ENCODE results near the gene MTARC2.
A peak's percentile ranks its signal among the peaks of the same experiment; 100 is the strongest.

The MTARC2 gene

DNA sequence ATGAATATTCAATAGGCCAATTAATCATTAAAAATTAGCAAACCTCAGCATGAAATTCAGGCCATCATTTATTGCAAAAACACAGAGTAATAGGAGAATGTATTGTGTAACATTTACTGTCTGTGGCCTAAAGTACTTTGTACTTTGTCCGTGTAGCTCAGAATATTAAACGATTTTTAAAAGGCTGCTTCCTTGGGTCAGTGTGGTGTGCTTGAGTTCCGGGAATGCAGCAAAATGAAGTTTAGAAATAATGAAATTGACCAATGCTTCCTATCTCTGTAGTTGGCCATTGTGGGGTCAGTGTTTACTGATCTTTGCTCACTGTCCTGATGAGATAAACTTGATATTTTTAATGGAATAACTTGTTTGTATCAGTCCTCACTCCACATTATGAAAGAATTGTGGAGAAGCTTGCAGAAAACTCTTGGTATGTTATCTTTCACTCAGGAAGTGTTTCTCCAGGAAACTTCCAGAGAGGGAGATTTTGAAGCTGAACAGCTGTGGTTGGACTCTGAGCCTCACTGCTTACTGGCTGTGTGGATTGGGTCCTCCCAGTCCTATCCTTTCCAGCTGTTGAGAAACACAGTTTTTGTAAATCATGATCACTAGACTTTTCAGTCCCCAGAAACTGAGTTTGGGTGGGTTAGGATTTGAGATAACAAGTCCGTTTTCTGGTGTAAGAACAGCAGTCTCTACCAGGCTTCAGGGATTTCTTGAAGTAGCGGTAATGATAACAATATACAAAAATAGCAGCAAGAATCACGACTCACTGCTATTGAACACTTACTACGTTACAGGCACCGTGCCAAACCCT, 19.4 kb downstream of the MTARC2 start:
- H2AK5ac ChIP-seq (ENCODE audit: low read length), result no peak overlapping the region

DNA sequence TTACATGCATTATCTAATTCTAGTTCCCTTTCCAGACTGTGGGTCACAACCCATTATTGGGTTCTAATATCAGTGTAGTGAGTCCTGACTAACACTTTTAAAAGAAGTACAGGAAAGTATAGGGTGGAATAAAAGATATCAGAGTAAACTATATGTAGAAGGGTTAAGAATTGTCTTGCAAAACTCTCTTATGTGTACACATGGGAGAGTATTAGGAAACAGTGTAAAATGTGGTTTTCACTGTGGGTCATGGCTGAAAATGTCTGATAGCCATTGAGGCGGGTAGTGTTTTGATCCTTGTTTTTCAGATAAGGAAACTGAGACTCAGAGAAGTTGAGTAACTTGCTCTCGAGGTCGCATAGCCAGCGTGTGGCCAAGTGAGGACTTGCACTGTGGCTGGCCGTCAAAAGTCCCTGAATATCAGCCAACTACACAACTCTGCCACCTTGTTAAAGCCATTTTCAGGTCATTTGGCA, 20.0 kb downstream of the MTARC2 start:
- H2AK5ac ChIP-seq (ENCODE audit: low read length), result no peak overlapping the region
- H4K8ac ChIP-seq (ENCODE audit: low read depth, low read length), result no peak overlapping the region
- peak overlapping the region; percentile 11 for H3K27ac ChIP-seq (ENCODE audit: low read depth, low read length)
- H3K14ac ChIP-seq (ENCODE audit: low read length), result no peak overlapping the region
- H4K12ac ChIP-seq (ENCODE audit: low read depth, low read length), result no peak overlapping the region
- no peaks in the 10 kb centered on the region for H3K9me3 ChIP-seq (ENCODE audit: insufficient read depth, low read depth, low read length)
- H3K79me1 ChIP-seq (ENCODE audit: low read length), result no peaks in the 10 kb centered on the region
- H3K4me3 ChIP-seq (ENCODE audit: low read depth, low read length), result no peak overlapping the region
- H3K23ac ChIP-seq (ENCODE audit: low read length), result no peak overlapping the region
- H2AFZ ChIP-seq (ENCODE audit: insufficient read depth, low read length, poor library complexity), result no peak overlapping the region
- H3K18ac ChIP-seq (ENCODE audit: low read length), result no peak overlapping the region
- no peak overlapping the region for H4K91ac ChIP-seq (ENCODE audit: low read depth, low read length)
- peaks cover 0 to 9% of the 10 kb centered on the region in 2 experiments for H3K4me1 ChIP-seq (ENCODE audit: control insufficient read depth in 1 of 2, insufficient read depth in 2 of 2, low read length in 2 of 2)
- H3K4me2 ChIP-seq (ENCODE audit: low read length), result no peak overlapping the region
- H3K27me3 ChIP-seq (ENCODE audit: insufficient read depth, low read length), result no peaks in the 10 kb centered on the region
- H2BK12ac ChIP-seq (ENCODE audit: low read length), result no peak overlapping the region
- WGBS (ENCODE audit: extremely low coverage, insufficient coverage, insufficient read length), result no CpG with 5 or more reads among the region's 5 CpGs
- peak; percentile 60 to 87 for DNase-seq
- H3K36me3 ChIP-seq (ENCODE audit: control insufficient read depth in 1 of 2, insufficient read depth in 2 of 2, low read length in 2 of 2), result no peaks in the 10 kb centered on the region
- no peak overlapping the region for H2BK120ac ChIP-seq (ENCODE audit: insufficient read depth, low read length, poor library complexity)
- no peaks in the 10 kb centered on the region for H3K79me2 ChIP-seq (ENCODE audit: control insufficient read depth, insufficient read depth, low read length, poor library complexity)
- H2BK5ac ChIP-seq (ENCODE audit: low read depth, low read length, poor library complexity), result no peak overlapping the region
- H3K4ac ChIP-seq (ENCODE audit: low read depth, low read length), result no peak overlapping the region
- H3K9ac ChIP-seq (ENCODE audit: low read length), result no peak overlapping the region

More for the DNA sequence above, 19.4 kb downstream of the MTARC2 start:
- no peak overlapping the region for H3K9ac ChIP-seq (ENCODE audit: low read length)
- H3K4ac ChIP-seq (ENCODE audit: low read depth, low read length), result no peak overlapping the region
- no peaks in the 10 kb centered on the region for H3K27me3 ChIP-seq (ENCODE audit: insufficient read depth, low read length)
- peak; percentile 33 to 78 for DNase-seq
- H3K79me2 ChIP-seq (ENCODE audit: control insufficient read depth, insufficient read depth, low read length, poor library complexity), result no peaks in the 10 kb centered on the region
- peaks cover 0 to 9% of the 10 kb centered on the region in 2 experiments for H3K4me1 ChIP-seq (ENCODE audit: control insufficient read depth in 1 of 2, insufficient read depth in 2 of 2, low read length in 2 of 2)
- no peak overlapping the region for H4K91ac ChIP-seq (ENCODE audit: low read depth, low read length)
- H4K12ac ChIP-seq (ENCODE audit: low read depth, low read length), result no peak overlapping the region
- H3K9me3 ChIP-seq (ENCODE audit: insufficient read depth, low read depth, low read length), result no peaks in the 10 kb centered on the region
- H3K79me1 ChIP-seq (ENCODE audit: low read length), result no peaks in the 10 kb centered on the region
- H2BK12ac ChIP-seq (ENCODE audit: low read length), result no peak overlapping the region
- H3K18ac ChIP-seq (ENCODE audit: low read length), result no peak overlapping the region
- no peak overlapping the region for H4K8ac ChIP-seq (ENCODE audit: low read depth, low read length)
- H2AFZ ChIP-seq (ENCODE audit: insufficient read depth, low read length, poor library complexity), result no peak overlapping the region
- WGBS (ENCODE audit: extremely low coverage, insufficient coverage, insufficient read length), result no CpG with 5 or more reads among the region's 8 CpGs
- H3K4me2 ChIP-seq (ENCODE audit: low read length), result no peak overlapping the region
- H2BK5ac ChIP-seq (ENCODE audit: low read depth, low read length, poor library complexity), result no peak overlapping the region
- no peak overlapping the region for H2BK120ac ChIP-seq (ENCODE audit: insufficient read depth, low read length, poor library complexity)
- no peak overlapping the region for H3K4me3 ChIP-seq (ENCODE audit: low read depth, low read length)
- peak overlapping the region; percentile 34 for H3K27ac ChIP-seq (ENCODE audit: low read depth, low read length)
- no peak overlapping the region for H3K14ac ChIP-seq (ENCODE audit: low read length)
- H3K36me3 ChIP-seq (ENCODE audit: control insufficient read depth in 1 of 2, insufficient read depth in 2 of 2, low read length in 2 of 2), result peaks cover 3% of the 10 kb centered on the region in 2 experiments
- H3K23ac ChIP-seq (ENCODE audit: low read length), result no peak overlapping the region

DNA sequence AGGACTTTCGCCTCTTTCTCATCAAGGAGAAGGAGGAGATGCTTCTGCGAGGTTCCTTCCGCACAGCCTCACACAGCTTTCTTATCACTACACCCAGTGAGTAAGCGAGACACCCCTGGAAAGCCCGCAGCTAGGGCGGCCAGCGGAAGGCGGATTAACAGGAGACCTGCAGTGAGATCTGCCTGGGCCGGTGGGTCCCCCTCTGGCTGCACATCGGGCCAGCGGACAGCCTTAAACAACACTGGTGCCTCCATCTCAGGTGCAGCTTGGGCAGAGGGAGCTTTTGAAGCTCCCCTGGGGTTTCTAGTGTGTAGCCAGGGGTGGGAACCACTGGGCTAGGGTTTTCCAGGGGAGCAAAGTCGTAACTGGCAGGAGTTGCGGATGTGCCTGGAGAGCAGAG, 21.1 kb downstream of the MTARC2 start:
- no CpG with 5 or more reads among the region's 13 CpGs for WGBS (ENCODE audit: extremely low coverage, insufficient coverage, insufficient read length)
- Histone ChIP-seq H3K79me2 (ENCODE audit: control insufficient read depth, insufficient read depth, low read length, poor library complexity) (no peaks in the 10 kb centered on the region), H3K9me3 (ENCODE audit: insufficient read depth, low read depth, low read length) (no peaks in the 10 kb centered on the region), H2AK5ac (ENCODE audit: low read length) (no peak overlapping the region), H2BK5ac (ENCODE audit: low read depth, low read length, poor library complexity) (no peak overlapping the region), H2AFZ (ENCODE audit: insufficient read depth, low read length, poor library complexity) (no peak overlapping the region), H3K4me1 (ENCODE audit: control insufficient read depth in 1 of 2, insufficient read depth in 2 of 2, low read length in 2 of 2) (peaks cover 0 to 9% of the 10 kb centered on the region in 2 experiments), H3K4me3 (ENCODE audit: low read depth, low read length) (no peak overlapping the region), H3K14ac (ENCODE audit: low read length) (peak overlapping the region; percentile 1), H2BK12ac (ENCODE audit: low read length) (no peak overlapping the region), H3K79me1 (ENCODE audit: low read length) (no peaks in the 10 kb centered on the region), H4K8ac (ENCODE audit: low read depth, low read length) (no peak overlapping the region), H3K36me3 (ENCODE audit: control insufficient read depth in 1 of 2, insufficient read depth in 2 of 2, low read length in 2 of 2) (no peaks in the 10 kb centered on the region), H3K27ac (ENCODE audit: low read depth, low read length) (no peak overlapping the region), H3K4ac (ENCODE audit: low read depth, low read length) (no peak overlapping the region), H3K23ac (ENCODE audit: low read length) (no peak overlapping the region), H3K27me3 (ENCODE audit: insufficient read depth, low read length) (no peaks in the 10 kb centered on the region), H4K91ac (ENCODE audit: low read depth, low read length) (peak overlapping the region; percentile 2), H4K12ac (ENCODE audit: low read depth, low read length) (no peak overlapping the region), H3K4me2 (ENCODE audit: low read length) (no peak overlapping the region), H3K18ac (ENCODE audit: low read length) (no peak overlapping the region), H3K9ac (ENCODE audit: low read length) (no peak overlapping the region), H2BK120ac (ENCODE audit: insufficient read depth, low read length, poor library complexity) (peak overlapping the region; percentile 66)
- peak in 1 of 2 donors; percentile 52 for DNase-seq

DNA sequence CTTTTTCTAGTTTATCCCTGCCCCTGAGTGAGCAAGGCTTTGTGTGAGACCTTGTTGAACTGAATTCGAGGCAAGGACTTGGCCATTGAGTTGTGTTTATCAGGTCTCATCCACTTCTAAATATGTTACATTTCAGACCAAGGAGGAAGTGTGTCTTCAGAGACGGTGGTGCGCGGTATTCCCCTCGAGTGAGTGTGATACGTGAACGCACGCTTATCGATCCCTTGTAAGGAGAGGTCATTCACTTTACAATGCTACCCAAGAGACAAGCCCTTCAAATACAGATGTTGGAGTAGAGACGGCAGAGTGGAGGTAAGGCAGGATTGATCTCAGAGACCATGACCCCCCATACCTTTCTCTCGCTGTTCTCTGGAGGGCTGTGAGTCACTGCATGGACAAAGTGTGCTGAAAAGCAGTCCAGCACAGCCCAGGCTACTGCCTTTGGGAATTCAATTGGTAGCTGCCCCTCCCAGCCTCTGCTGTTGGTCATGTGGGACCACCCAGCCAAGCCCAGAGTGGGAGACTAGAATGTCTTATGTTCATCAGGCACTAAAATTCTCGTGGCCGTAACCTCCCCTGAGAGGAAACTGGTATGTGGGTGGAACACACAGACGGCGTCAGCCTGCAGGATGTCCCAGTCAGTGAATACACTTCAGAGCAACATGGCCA, 22.3 kb downstream of the MTARC2 start:
- no peak overlapping the region for H2AK5ac ChIP-seq (ENCODE audit: low read length)
- no peak overlapping the region for H2AFZ ChIP-seq (ENCODE audit: insufficient read depth, low read length, poor library complexity)
- H4K91ac ChIP-seq (ENCODE audit: low read depth, low read length), result peak overlapping the region; percentile 19
- no peak overlapping the region for H3K18ac ChIP-seq (ENCODE audit: low read length)
- H3K79me2 ChIP-seq (ENCODE audit: control insufficient read depth, insufficient read depth, low read length, poor library complexity), result no peaks in the 10 kb centered on the region
- no peak overlapping the region for H2BK120ac ChIP-seq (ENCODE audit: insufficient read depth, low read length, poor library complexity)
- H3K27ac ChIP-seq (ENCODE audit: low read depth, low read length), result no peak overlapping the region
- no peak overlapping the region for H3K14ac ChIP-seq (ENCODE audit: low read length)
- no peaks in the 10 kb centered on the region for H3K27me3 ChIP-seq (ENCODE audit: insufficient read depth, low read length)
- H3K9me3 ChIP-seq (ENCODE audit: insufficient read depth, low read depth, low read length), result no peaks in the 10 kb centered on the region
- peak overlapping the region; percentile 63 for H2BK12ac ChIP-seq (ENCODE audit: low read length)
- H3K9ac ChIP-seq (ENCODE audit: low read length), result no peak overlapping the region
- no peak overlapping the region for H3K4ac ChIP-seq (ENCODE audit: low read depth, low read length)
- H4K8ac ChIP-seq (ENCODE audit: low read depth, low read length), result no peak overlapping the region
- H3K36me3 ChIP-seq (ENCODE audit: control insufficient read depth in 1 of 2, insufficient read depth in 2 of 2, low read length in 2 of 2), result no peaks in the 10 kb centered on the region
- no peak overlapping the region for H4K12ac ChIP-seq (ENCODE audit: low read depth, low read length)
- H3K4me2 ChIP-seq (ENCODE audit: low read length), result no peak overlapping the region
- H2BK5ac ChIP-seq (ENCODE audit: low read depth, low read length, poor library complexity), result no peak overlapping the region
- no peaks in the 10 kb centered on the region for H3K79me1 ChIP-seq (ENCODE audit: low read length)
- H3K23ac ChIP-seq (ENCODE audit: low read length), result no peak overlapping the region
- no CpG with 5 or more reads among the region's 15 CpGs for WGBS (ENCODE audit: extremely low coverage, insufficient coverage, insufficient read length)
- H3K4me3 ChIP-seq (ENCODE audit: low read depth, low read length), result no peak overlapping the region
- peak in 1 of 2 donors; percentile 9 for DNase-seq
- peaks cover 0 to 9% of the 10 kb centered on the region in 2 experiments for H3K4me1 ChIP-seq (ENCODE audit: control insufficient read depth in 1 of 2, insufficient read depth in 2 of 2, low read length in 2 of 2)

Measured in trophoblast cell (in vitro differentiated cells and primary cell).